ENCODE data around the gene PAN2. TPM values are rescaled to one million over a fixed set of nuclear protein-coding genes. Genes with fewer than 3 reads are reported as not detected.
A peak's percentile ranks its signal among the peaks of the same experiment; 100 is the strongest.
"Not testable (repeated sequence)": the region's sequence is repeated elsewhere in the genome, so short reads cannot be mapped to it uniquely, and the experiment has no call there.

PAN2 gene
- total and polyA plus RNA-seq, 3 donors from 2014 or later: 105 to 155 (median 119) TPM

DNA sequence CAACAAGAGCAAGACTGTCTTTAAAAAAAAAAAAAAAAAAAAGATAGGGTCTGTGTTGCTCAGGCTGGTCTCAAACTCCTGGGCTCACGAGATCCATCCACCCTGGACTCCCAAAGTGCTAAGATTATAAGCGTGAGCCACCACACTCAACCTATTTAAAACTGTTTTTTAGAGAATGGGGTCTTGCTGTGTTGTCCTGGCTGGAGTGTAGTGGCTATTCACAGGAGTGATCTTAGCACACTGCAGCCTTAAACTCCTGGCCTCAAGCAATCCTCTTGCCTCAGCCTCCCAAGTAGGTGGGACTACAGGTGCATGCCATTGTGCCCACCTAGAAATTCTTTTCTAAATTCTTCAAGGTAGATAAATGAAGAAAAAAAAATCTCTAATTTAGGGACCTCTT lies 59.5 kb downstream of the PAN2 start:
- intact Hi-C loops (cut with DNase I; ENCODE audit: low total_unique reads): no loop called here

DNA sequence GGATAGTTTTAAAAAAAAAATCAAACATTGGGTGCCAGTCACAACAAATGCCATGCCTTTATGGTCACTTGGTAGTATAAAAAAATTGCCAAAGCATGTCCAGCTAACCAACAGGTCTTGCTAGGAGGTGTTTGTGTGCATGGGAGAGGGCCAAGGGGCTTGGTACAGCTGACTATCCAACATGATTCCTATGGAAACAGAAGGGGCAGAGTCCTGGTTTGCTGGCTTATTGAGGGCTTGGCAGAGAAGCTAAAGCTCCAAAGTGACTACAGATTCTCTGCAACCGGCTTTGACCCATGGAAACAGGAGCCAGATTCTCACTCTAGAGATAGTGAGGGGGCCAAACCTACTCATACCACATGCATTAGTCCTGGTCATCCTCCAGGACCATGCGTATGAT lies 61.3 kb downstream of the PAN2 start:
- DNase-seq; H3K27ac ChIP-seq; intact Hi-C loops (cut with DNase I; ENCODE audit: low total_unique reads): not testable (repeated sequence)

More for the DNA sequence above, 59.5 kb downstream of the PAN2 start:
- Histone ChIP-seq H3K36me3 (ENCODE audit: low read depth, missing control alignments) (no peaks in the 10 kb centered on the region), H3K9me3 (no peaks in the 10 kb centered on the region), H3K4me1 (peaks cover 14% of the 10 kb centered on the region), H3K27ac (no peak overlapping the region), H3K4me3 (no peak overlapping the region), H3K27me3 (no peaks in the 10 kb centered on the region)
- TF ChIP-seq POLR2A (IDR thresholded peaks at IDR 0.05): no peak
- TF ChIP-seq, protein P1, sequence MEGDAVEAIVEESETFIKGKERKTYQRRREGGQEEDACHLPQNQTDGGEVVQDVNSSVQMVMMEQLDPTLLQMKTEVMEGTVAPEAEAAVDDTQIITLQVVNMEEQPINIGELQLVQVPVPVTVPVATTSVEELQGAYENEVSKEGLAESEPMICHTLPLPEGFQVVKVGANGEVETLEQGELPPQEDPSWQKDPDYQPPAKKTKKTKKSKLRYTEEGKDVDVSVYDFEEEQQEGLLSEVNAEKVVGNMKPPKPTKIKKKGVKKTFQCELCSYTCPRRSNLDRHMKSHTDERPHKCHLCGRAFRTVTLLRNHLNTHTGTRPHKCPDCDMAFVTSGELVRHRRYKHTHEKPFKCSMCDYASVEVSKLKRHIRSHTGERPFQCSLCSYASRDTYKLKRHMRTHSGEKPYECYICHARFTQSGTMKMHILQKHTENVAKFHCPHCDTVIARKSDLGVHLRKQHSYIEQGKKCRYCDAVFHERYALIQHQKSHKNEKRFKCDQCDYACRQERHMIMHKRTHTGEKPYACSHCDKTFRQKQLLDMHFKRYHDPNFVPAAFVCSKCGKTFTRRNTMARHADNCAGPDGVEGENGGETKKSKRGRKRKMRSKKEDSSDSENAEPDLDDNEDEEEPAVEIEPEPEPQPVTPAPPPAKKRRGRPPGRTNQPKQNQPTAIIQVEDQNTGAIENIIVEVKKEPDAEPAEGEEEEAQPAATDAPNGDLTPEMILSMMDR (IDR thresholded peaks at IDR 0.05): no peak
- WGBS, 2 donors: 79 to 96% methylated on average over 2 of the region's 2 CpGs
- DNase-seq: no peak

DNA sequence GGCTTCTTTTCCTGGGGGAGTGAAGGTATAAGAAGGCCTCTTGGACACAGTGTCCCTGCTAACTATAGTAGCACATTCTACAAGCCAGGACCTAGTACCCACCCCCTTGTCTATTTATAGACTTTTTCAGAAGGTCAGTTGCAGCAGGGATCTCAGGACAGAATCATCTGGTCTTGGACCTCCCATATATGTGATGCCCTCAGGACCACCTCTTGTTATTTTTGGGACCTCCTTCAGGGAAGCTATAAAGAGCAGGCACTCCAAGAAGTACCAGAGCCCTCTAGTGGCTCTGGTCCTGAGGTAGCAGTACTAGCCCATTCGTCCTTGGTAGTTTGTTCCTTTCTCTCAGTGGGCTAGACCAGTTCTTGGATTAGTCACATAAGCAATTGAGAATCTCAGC lies 62.8 kb downstream of the PAN2 start:
- H3K27me3 ChIP-seq: no peaks in the 10 kb centered on the region
- peak; percentile 27 for DNase-seq
- no peak for TF ChIP-seq POLR2A (IDR thresholded peaks at IDR 0.05)
- TF ChIP-seq, protein P1 (IDR thresholded peaks at IDR 0.05): peak in 2 of 3 experiments; percentile 21 to 22
- H3K9me3 ChIP-seq: no peaks in the 10 kb centered on the region
- 14 to 45% methylated on average over 1 of the region's 1 CpG for WGBS, 2 donors
- intact Hi-C loops (cut with DNase I; ENCODE audit: low total_unique reads): no loop called here
- peaks cover 26% of the 10 kb centered on the region for H3K4me1 ChIP-seq
- H3K4me3 ChIP-seq: no peak overlapping the region
- peak overlapping the region in 1 of 2 donors; percentile 17 for H3K27ac ChIP-seq
- no peaks in the 10 kb centered on the region for H3K36me3 ChIP-seq (ENCODE audit: low read depth, missing control alignments)

More for the DNA sequence above, 61.3 kb downstream of the PAN2 start:
- not testable (repeated sequence) for H3K36me3 ChIP-seq (ENCODE audit: low read depth, missing control alignments); H3K4me3 ChIP-seq; H3K9me3 ChIP-seq; H3K27me3 ChIP-seq
- WGBS, 2 donors: 71 to 76% methylated on average over 2 of the region's 2 CpGs
- peaks cover 22% of the 10 kb centered on the region for H3K4me1 ChIP-seq

DNA sequence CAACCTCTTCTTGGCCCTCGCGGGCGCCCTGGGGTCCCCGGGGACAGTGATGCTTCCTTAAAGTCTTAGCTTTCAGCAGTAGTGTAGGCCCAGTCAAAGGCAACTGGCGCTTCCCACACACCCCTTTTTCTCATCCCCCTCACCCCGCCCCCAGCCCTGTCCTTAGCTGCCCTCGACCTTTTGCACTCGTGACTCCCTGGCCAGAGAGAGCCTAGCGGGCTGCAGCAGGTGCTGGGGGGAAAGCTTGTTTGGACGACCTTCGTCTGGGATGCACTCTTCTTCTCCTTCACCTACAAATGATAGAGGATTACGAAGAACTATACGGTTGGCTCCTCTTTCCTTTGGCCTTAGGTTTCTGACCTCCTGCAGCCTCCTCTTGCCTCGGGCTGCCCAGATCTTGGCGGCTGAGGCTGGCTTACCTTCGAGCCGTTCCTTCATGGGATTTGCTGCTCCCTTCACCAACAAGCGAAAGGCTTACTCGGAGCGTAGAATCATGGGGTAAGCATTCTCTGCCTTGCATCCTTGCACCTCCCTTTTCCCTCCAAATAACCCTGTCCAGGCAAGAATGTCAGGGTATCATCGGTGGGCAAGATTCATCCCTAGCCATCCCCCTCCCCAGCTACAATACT lies 66.2 kb downstream of the PAN2 start:
- intact Hi-C loops (cut with DNase I; ENCODE audit: low total_unique reads): no loop called here
- Histone ChIP-seq H3K4me3 (peak overlapping the region; percentile 72 to 76), H3K27ac (peak overlapping the region; percentile 91), H3K4me1 (peaks cover 26% of the 10 kb centered on the region), H3K9me3 (no peaks in the 10 kb centered on the region), H3K36me3 (ENCODE audit: low read depth, missing control alignments) (no peaks in the 10 kb centered on the region), H3K27me3 (no peaks in the 10 kb centered on the region)
- WGBS, 2 donors: 12 to 19% methylated on average over 17 to 21 of the region's 21 CpGs
- peak; percentile 48 for DNase-seq
- TF ChIP-seq, protein P1 (IDR thresholded peaks at IDR 0.05): no peak
- TF ChIP-seq POLR2A (IDR thresholded peaks at IDR 0.05): no peak

DNA sequence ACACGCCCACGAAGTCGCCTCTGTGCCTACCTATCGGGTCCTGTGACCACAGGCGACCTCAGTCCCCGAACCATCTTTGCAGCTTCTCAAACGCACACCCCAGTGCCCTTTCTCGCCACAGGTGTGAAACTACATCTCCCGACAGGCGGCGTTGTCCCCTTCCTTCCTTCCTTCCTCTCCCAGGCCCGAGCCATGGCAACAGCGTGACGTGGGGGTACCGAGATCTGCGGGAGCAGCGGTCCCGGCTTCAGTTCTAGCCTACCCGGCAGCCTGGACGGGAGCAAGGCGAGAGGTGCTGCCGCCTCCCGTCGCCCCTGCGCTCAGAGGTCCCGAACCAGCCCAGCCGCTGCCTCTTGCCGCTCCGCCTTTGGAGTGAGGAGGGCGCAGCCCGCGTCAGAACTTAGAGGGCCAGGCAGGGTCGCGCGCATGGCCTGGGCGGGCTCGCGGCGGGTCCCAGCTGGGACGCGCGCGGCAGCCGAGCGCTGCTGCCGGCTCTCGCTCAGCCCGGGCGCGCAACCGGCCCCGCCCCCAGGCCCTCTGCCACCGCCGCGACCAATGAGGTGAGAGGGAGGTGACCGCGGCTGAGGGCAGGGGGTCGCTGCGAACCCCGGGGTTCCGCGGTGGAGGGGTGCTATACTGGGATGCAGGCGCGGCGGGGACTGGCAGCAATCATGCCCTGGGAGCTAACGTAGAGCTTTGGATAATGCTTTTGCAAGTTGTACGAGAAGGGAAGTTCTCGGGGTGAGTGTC lies 66.9 kb downstream of the PAN2 start, which contains the start of gene COQ10A:
Gene COQ10A, plus strand, starts transcription at position 250 of the 750 bp plus-strand sequence. Its CDS starts 177 bp downstream, at position 427.
- peak; percentile 96 for DNase-seq
- peaks cover 26% of the 10 kb centered on the region for H3K4me1 ChIP-seq
- intact Hi-C loops (cut with DNase I; ENCODE audit: low total_unique reads): no loop called here
- H3K27ac ChIP-seq: peak within 1 kb of the TSS; percentile 91
- H3K9me3 ChIP-seq: no peaks in the 10 kb centered on the region
- 0% methylated on average over 7 to 67 of the region's 68 CpGs for WGBS, 2 donors
- H3K27me3 ChIP-seq: no peaks in the 10 kb centered on the region
- TF ChIP-seq, protein P1 (IDR thresholded peaks at IDR 0.05): peak; percentile 59 to 73 (median 63)
- no peak for TF ChIP-seq POLR2A (IDR thresholded peaks at IDR 0.05)
- H3K4me3 ChIP-seq: peak within 1 kb of the TSS; percentile 72 to 76
- H3K36me3 ChIP-seq (ENCODE audit: low read depth, missing control alignments): no peaks in the 10 kb centered on the region

Measured in testis (tissue), 3 donors.